GM18498 (cell line): ENCODE data around the gene LANCL1.
"Not testable (repeated sequence)": the region's sequence is repeated elsewhere in the genome, so short reads cannot be mapped to it uniquely, and the experiment has no call there.

Experiments used
- ATAC-seq: cut with Tn5 transposase; IDR thresholded peaks from one replicate; pipeline ENCODE4 v1.9.1; 2021; ENCODE audit warnings: mild to moderate bottlenecking, moderate library complexity; ENCODE audit not compliant: unreplicated experiment

Gene LANCL1

GRCh38 chr2:210459880-210460279 lies 16.7 kb downstream of the LANCL1 start:
- ATAC-seq: no peak

GRCh38 chr2:210459407-210459806 lies 17.2 kb downstream of the LANCL1 start:
- no peak for ATAC-seq

DNA sequence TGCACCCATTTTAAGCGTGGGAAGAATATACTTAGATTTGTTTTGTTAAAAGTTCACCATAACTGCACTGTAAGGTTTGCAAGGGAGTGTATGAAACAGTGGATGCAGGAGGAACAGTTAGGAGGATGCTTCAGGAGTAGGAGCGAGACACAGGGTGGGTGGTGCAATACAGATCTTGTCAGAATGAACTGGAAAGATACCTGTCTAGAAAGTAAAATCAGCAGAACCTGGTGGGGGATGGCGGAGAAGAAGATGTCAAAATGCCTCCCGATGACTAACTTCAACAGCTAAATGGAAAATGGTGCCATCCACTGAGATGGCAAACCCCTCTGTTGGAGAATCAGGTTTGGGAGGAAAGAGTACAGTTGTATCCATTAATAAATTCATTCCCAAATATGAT lies 18.2 kb downstream of the LANCL1 start:
- no peak for ATAC-seq

- ATAC-seq: no peak
These were observed 20.0 kb downstream of the LANCL1 start for GRCh38 chr2:210456571-210456970.

GRCh38 chr2:210454336-210454735 lies 22.2 kb downstream of the LANCL1 start:
- no peak for ATAC-seq

DNA sequence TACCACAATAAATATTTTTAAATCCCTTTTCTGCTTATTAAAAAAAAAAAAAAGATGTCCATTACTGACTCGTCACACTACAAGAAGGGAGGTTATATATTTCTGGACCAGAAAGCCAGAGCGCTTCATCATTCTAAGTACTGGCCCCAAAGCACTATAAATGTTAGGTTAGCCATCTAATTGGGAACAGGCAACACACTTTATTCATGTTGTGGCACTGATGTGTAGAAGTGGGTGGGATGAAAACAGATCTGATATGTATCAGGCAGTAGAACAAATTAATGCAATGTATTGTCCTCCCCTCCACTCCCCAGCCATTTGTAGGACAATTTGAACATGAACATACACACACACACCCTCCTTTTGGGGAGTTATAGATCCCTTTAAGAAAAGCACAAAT lies 24.4 kb downstream of the LANCL1 start:
- no peak for ATAC-seq

GRCh38 chr2:210450942-210451341 lies 25.6 kb downstream of the LANCL1 start:
- ATAC-seq: not testable (repeated sequence)

DNA sequence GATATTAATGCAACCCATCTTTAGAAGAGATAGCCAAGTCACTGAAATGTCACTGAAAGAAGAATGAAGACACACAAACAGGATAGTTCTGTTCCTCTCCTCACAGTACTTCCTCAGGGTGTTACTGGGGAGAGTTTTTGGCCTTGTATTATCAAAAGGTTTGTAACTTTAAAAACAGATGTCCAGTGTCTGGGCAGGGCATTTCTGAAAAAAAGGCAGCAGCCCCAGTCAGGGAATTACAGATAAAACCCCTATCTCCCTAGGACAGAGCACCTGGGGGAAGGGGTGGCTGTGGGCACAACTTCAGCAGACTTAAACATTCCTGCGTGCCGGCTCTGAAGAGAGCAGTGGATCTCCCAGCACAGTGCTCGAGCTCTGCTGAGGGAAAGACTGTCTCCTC lies 30.8 kb downstream of the LANCL1 start:
- ATAC-seq: no peak

GRCh38 chr2:210445116-210445707 lies 31.3 kb downstream of the LANCL1 start:
- ATAC-seq: peak; percentile 45

- ATAC-seq: no peak
These were observed 33.0 kb downstream of the LANCL1 start for GRCh38 chr2:210443527-210443926.

DNA sequence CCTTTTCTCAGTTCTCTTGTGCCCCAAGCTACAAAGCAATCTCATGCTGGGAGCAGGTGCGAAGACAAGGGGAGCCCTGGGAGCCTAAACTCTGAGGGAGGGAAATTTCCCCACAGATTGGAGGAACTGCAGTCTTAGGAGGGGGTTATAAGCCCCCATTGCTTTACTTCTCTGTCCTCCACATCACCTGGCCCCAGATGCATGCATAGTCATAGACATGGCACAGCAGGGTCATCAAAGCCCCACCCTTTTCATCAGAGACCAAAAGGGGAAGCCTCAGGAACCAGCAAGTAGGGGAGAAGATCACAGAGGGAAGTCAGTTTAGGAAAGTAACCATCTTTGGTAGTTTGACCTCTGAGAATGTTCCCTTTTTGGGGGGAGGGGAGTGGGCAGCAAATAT lies 33.7 kb downstream of the LANCL1 start:
- ATAC-seq: peak; percentile 26

GRCh38 chr2:210442457-210442856 lies 34.1 kb downstream of the LANCL1 start:
- peak; percentile 65 for ATAC-seq

- ATAC-seq: no peak
These were observed 36.4 kb downstream of the LANCL1 start for GRCh38 chr2:210440206-210440605.

DNA sequence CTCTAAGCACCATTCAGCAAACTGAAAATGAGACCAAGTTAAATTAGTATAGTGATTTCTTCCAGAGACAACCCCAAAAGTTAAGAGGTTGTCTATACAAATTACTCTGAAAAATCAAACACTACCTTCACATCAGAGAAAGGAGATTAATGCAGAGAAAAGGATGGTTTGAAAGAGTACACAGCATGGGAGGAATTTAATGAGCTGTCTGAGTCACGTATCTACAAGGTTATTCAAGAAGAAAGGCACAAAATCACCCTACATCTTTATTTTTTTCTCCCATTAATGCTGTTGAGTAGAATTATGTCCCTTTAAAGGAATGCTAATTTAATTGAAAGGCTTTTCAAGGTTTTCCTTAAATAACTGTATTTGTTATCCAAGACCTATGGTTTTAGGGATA lies 41.1 kb downstream of the LANCL1 start:
- no peak for ATAC-seq

GRCh38 chr2:210432633-210433032 lies 43.9 kb downstream of the LANCL1 start:
- no peak for ATAC-seq

- no peak for ATAC-seq
These were observed 47.0 kb downstream of the LANCL1 start for GRCh38 chr2:210429403-210430137.

DNA sequence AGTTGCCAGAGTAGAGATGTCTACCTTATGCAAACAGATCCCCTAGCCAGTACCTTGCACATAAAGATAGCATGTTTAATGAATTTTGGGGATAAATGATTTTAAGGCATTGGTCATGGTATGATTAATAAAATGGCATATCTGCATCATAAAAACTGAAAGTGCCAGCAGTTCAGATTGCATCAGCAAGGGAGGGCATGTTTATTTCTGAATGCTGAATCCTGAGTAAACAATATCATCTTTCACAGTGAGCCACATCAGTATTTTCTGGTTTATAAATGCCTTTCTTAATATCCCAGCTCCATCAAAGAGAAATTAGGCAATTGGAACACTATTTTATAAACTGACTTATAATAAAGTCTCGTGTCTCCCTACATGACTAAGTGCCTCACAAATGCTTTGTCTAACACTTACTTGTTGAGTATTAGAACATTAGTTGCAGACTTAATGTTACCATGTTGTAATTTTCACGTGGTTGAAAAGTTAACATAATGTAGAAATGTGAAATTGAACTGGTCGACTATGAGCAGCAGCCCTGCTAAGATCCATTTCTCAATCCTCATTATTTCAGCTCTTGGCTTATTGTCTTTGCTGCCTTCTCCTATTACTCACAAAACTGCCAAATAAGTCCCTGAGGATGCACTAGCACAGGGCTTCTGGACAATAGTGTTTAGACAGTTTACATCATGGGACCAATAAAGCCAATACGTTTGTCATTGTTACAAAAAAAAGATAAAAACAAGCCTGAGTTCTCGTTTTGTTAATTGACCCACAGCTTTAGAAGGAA lies 48.0 kb downstream of the LANCL1 start:
- ATAC-seq: no peak

- not testable (repeated sequence) for ATAC-seq
These were observed 49.2 kb downstream of the LANCL1 start for GRCh38 chr2:210427309-210427708.

DNA sequence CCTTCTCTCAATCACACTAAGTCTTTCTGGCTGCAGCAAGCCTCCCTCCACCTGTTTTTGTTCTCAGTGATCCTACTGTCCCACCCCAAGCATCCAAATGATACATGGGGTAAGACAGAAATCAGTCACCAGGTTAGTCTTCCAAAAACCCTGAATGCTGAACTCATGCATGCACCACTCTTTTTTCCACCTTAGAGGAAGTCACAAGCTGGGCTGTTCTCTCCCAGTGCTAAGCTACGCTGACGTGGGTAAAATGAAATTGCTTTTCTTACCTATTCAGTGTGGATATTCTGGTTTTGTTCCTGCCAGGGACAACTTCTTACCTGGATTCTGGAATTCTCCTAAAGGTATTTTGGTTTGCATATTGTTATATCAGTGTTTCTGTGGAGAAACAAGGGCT lies 54.2 kb downstream of the LANCL1 start:
- no peak for ATAC-seq

- ATAC-seq: no peak
These were observed 54.6 kb downstream of the LANCL1 start for GRCh38 chr2:210421916-210422315.

GRCh38 chr2:210412660-210413059 lies 63.9 kb downstream of the LANCL1 start:
- no peak for ATAC-seq

- no peak for ATAC-seq
These were observed 66.0 kb downstream of the LANCL1 start for GRCh38 chr2:210410542-210410941.
